WERI-Rb-1 (cell line): Measurements from ENCODE around the gene USP9X.
A peak's percentile ranks its signal among the peaks of the same experiment; 100 is the strongest.
"Not testable (repeated sequence)": the region's sequence is repeated elsewhere in the genome, so short reads cannot be mapped to it uniquely, and the experiment has no call there.

Source experiments
- DNase-seq: peaks from one replicate; pipeline ENCODE4 v3.0.0-alpha.2; 2020
- H3K27ac ChIP-seq: fragments of 250-450 bp; sonication (Bioruptor Pico); 2 replicates; pipeline ENCODE4 v1.5.1; 2020; ENCODE audit warnings: mild to moderate bottlenecking, moderate library complexity
- H3K27me3 ChIP-seq: fragments of 250-450 bp; sonication (Bioruptor Pico); 2 replicates; pipeline ENCODE4 v1.5.1; 2021; ENCODE audit warnings: mild to moderate bottlenecking, low read depth, moderate library complexity; ENCODE audit not compliant: insufficient read depth, severe bottlenecking
- H3K36me3 ChIP-seq: fragments of 250-450 bp; sonication (Bioruptor Pico); 2 replicates; pipeline ENCODE4 v1.5.1; 2020; ENCODE audit warnings: mild to moderate bottlenecking, moderate library complexity
- H3K4me3 ChIP-seq: 2 replicates; pipeline ENCODE4 v1.5.1; 2011; ENCODE audit warnings: low read depth, mild to moderate bottlenecking, control low read depth, low read length
- H3K9me3 ChIP-seq: fragments of 250-450 bp; sonication (Bioruptor Pico); 2 replicates; pipeline ENCODE4 v1.5.1; 2021; ENCODE audit warnings: mild to moderate bottlenecking, moderate library complexity; ENCODE audit not compliant: severe bottlenecking
- TF ChIP-seq, protein P1 (sequence below): IDR thresholded peaks from 2 replicates; pipeline ENCODE4 v1.5.1; 2011; ENCODE audit warnings: low read depth, mild to moderate bottlenecking, control low read depth, inconsistent platforms, low read length

USP9X gene

GRCh38 chrX:41108007-41108406 is 22.8 kb downstream of the USP9X start:
- Histone ChIP-seq H3K27me3 (no peaks in the 10 kb centered on the region), H3K4me3 (no peak overlapping the region), H3K27ac (no peak overlapping the region), H3K36me3 (no peaks in the 10 kb centered on the region), H3K9me3 (no peaks in the 10 kb centered on the region)
- DNase-seq = no peak
- TF ChIP-seq, protein P1, sequence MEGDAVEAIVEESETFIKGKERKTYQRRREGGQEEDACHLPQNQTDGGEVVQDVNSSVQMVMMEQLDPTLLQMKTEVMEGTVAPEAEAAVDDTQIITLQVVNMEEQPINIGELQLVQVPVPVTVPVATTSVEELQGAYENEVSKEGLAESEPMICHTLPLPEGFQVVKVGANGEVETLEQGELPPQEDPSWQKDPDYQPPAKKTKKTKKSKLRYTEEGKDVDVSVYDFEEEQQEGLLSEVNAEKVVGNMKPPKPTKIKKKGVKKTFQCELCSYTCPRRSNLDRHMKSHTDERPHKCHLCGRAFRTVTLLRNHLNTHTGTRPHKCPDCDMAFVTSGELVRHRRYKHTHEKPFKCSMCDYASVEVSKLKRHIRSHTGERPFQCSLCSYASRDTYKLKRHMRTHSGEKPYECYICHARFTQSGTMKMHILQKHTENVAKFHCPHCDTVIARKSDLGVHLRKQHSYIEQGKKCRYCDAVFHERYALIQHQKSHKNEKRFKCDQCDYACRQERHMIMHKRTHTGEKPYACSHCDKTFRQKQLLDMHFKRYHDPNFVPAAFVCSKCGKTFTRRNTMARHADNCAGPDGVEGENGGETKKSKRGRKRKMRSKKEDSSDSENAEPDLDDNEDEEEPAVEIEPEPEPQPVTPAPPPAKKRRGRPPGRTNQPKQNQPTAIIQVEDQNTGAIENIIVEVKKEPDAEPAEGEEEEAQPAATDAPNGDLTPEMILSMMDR = no peak

DNA sequence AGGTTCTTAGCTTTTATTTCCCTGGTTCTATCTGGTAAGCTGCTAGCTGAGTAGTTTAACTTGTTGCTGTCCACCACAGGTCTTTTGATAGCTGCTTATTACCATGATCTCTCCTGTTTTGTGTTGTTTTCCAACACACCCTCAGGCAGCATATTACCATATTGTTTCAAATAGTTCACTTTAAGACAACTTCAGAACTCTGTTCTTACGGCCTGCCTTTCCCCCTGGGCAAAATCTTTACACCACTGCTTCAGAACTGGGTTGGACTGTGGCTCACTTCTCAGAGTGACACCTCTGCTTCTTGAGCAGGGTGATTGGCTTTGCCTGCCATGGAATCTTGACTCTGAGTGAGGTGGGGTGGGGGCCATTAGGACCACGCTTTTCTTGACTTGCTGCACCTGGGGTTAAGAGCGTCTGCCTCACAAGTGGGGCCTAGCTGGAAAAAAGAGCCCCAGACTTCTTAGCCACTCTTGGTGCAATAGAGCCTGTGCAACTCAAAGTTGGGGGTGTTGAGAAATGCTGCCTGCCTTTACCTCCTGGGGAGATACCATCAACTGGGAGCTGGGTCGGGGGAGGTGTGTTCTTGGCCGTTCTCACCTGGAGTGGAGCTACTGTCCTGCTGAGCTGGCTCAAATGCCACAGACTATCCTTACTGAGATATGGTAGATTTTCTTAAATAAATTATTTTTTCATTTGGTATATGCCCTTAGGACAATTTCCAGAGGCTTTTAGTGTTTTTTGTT is 23.4 kb downstream of the USP9X start:
- H3K27me3 ChIP-seq = no peaks in the 10 kb centered on the region
- DNase-seq = no peak
- H3K4me3 ChIP-seq = no peak overlapping the region
- no peaks in the 10 kb centered on the region for H3K9me3 ChIP-seq
- no peak overlapping the region for H3K27ac ChIP-seq
- TF ChIP-seq, protein P1 = no peak
- H3K36me3 ChIP-seq = no peaks in the 10 kb centered on the region

DNA sequence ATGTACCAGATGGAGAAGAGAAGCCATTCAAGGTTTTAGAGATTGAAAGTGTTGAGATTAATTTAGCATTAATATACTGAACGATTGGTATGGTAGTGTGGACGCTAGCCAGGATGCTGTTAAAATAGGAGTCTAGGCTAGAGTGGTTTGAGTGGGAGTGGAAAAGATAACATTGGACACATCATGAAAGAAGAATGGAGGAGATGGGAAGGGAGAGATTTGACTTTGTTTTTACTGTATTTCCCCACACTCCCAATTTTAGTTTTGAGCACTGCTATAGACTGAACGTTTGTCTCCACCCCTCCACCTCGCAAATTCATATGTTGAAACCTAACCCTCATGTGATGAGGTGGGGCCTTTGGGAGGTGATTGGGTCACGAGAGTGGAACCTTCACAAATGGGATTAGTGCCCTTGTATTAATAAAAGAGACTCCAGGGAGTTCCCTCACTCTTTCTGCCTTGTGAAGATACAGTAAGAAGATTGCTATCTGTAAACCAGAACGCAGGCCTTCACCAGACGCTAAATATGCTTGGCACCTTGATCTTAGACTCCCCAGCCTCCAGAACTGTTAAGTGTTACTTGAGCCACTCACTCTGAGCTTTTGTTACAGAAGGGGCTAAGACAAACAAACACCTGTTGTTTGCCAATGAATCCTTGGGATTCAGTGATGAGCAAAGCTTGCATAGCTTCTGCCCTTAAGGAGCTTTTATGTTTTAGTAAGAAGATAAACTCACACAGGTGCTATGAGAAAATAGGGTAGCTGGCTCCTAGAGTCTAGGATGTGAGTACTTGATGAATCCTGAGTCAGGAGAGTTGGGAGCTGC is 25.8 kb downstream of the USP9X start:
- Histone ChIP-seq H3K27me3 (no peaks in the 10 kb centered on the region), H3K4me3 (no peak overlapping the region), H3K9me3 (no peaks in the 10 kb centered on the region), H3K27ac (peak overlapping the region; percentile 9), H3K36me3 (no peaks in the 10 kb centered on the region)
- peak; percentile 13 for DNase-seq
- TF ChIP-seq, protein P1 = no peak

- DNase-seq, H3K4me3 ChIP-seq: not testable (repeated sequence)
- TF ChIP-seq, protein P1 = peak; percentile 44
These were observed 29.8 kb downstream of the USP9X start for GRCh38 chrX:41115104-41115425.

GRCh38 chrX:41116948-41117347 is 31.7 kb downstream of the USP9X start:
- Histone ChIP-seq H3K27ac (no peak overlapping the region), H3K27me3 (no peaks in the 10 kb centered on the region), H3K36me3 (no peaks in the 10 kb centered on the region), H3K4me3 (no peak overlapping the region), H3K9me3 (no peaks in the 10 kb centered on the region)
- TF ChIP-seq, protein P1 = no peak
- DNase-seq = no peak

More at GRCh38 chrX:41115104-41115425, 29.8 kb downstream of the USP9X start:
- H3K27ac ChIP-seq, H3K9me3 ChIP-seq, H3K36me3 ChIP-seq, H3K27me3 ChIP-seq: not testable (repeated sequence)
